Fibroblast of pulmonary artery (primary cell): ENCODE measurements around the gene RBM38.

ENCODE experiments used
- DNase-seq: peaks from one replicate; pipeline ENCODE4 v3.0.0-alpha.2; 2010; ENCODE audit warnings: low read depth
- H3K4me3 ChIP-seq: replicated peaks from 2 replicates; pipeline ENCODE4 v1.5.1; 2011; ENCODE audit warnings: low read depth, mild to moderate bottlenecking, control low read depth, low read length, moderate library complexity
- CTCF ChIP-seq: IDR thresholded peaks from 2 replicates; pipeline ENCODE4 v1.5.1; 2011; ENCODE audit warnings: mild to moderate bottlenecking, control low read depth, low read length, inconsistent platforms; ENCODE audit errors: missing control alignments

The RBM38 gene

GRCh38 chr20:57385940-57386339 lies 5.3 kb upstream of the RBM38 start:
- no peak for DNase-seq
- no peak for TF ChIP-seq CTCF
- H3K4me3 ChIP-seq, result no peak overlapping the region

- H3K4me3 ChIP-seq, result no peak overlapping the region
- no peak for TF ChIP-seq CTCF
- DNase-seq, result no peak
Observed at GRCh38 chr20:57386762-57387161, 4.4 kb upstream of the RBM38 start.

DNA sequence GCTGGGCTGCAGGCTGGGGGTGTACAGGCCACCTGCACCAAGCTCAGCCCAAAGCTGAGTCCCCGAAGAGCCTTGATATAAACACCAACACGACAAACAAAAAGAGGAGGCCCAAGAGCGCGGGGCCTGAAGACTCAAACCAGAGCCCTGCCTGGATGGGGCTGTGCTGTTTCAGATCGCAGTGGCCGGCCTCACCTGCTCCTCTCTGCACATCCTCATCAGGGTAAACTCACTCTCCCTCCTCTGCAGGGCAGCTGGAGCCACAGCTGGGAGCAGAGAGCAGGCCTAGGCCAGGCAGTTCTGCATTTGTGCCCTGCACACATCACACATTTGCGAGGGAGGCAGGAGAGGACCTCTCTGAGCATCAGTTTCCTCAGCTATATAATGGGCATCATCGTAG lies 3.7 kb upstream of the RBM38 start:
- TF ChIP-seq CTCF, result no peak
- no peak for DNase-seq
- H3K4me3 ChIP-seq, result no peak overlapping the region

DNA sequence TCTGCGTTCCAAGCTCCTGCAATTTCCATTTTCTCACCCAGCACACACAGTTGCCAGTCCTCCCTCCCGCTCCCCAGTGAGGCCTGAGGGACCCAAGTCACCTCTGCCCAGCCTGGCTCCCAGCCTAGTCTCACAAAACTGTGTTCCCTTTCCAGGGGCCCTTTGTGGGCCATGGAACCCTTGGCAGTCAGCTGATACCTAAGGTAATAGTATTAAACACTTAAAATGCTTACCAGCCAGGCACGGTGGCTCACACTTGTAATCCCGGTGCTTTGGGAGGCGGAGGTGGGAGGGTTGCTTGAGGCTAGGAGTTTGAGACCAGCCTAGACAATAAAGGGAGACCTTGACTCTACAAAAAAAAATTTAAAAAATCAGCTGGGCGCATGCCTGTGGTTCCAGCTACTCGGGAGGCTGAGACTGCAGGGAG lies 3.2 kb upstream of the RBM38 start:
- no peak for TF ChIP-seq CTCF
- no peak for DNase-seq
- H3K4me3 ChIP-seq, result no peak overlapping the region

GRCh38 chr20:57388953-57389694 lies 2.1 kb upstream of the RBM38 start:
- peak; percentile 61 for DNase-seq
- peak overlapping the region; percentile 25 for H3K4me3 ChIP-seq
- TF ChIP-seq CTCF, result peak; percentile 9

DNA sequence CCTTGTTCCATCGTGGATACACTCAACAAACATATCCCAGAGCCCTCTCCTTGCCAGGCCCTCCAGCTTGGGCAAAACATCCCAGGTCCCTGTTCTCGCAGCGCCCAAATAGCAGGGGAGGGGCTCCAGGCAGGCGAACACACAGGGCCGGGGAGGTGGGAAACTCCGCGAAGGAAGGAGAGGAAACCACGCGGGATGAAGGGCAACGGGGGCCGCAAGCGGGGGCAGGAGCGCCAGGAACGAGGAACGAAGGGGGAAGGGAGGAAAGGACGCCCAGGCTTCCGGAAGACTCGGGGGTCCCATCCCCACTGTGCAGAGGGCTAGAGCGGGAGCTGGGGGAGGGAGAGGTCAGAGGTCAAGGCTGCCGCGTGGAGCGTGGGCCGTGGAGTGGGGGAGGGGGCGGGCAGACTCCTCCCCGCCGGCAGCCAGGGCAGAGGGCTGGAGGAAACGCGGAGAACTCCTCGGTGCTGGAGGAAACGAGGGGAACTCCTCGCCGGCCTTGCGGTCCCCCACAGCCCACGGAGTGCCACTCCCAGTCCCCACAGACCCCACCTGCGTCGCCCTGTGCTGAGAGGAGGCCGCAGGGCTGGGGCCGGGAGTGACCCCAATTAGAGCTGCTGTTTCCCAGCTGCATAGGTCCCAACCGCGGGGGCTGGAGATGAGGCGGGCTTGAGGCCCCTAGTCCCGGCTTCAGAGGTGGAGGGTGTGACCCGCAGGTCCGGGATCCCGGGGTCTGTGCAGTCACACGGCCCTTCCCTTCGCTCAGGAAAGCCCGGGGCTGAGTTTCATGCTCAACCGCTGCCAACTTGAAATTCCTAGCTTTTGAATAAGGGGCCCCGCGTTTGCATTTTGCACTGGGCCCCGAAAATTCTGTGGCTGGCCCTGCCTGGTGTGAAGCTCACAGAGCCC lies 1.2 kb upstream of the RBM38 start:
- DNase-seq, result no peak
- no peak for TF ChIP-seq CTCF
- H3K4me3 ChIP-seq, result peak overlapping the region; percentile 25
